Stimulated activated CD4-positive, alpha-beta T cell treated with anti-CD3 and anti-CD28 coated beads, Interleukin-4, amount 100 ng/mL, for 24 hours (primary cell): Measurements from ENCODE around the gene FAM78B.

ENCODE experiments used
- DNase-seq: peaks from one replicate; pipeline ENCODE4 v3.0.0-alpha.2; 2020

The FAM78B gene

GRCh38 chr1:166063701-166064100 is 103.1 kb downstream of the FAM78B start:
- no peak for DNase-seq

GRCh38 chr1:166062421-166063070 is 104.3 kb downstream of the FAM78B start:
- no peak for DNase-seq

GRCh38 chr1:166057650-166058049 is 109.2 kb downstream of the FAM78B start:
- DNase-seq: no peak

DNA sequence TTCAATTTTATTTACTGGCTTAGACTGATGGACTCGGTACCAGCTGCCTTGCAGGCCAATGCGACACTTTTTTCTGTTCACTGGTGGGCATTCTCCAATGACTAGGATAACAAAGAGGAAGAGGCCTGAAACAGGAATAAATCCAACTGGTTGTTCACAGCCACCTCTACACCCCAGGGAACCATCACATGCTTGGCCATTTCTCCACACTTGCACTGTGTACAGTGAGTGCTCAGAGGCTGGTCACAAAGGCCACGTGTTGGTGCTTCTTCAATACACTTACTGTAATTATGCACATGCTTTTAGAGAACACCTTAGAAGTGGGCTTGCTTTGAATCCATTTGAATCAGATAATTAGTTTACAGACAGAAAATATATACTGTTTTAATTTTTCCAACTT is 113.4 kb downstream of the FAM78B start:
- no peak for DNase-seq

- DNase-seq: no peak
Measured at GRCh38 chr1:166040202-166040997, 126.4 kb downstream of the FAM78B start.

GRCh38 chr1:166039436-166040201 is 127.2 kb downstream of the FAM78B start:
- DNase-seq: no peak

DNA sequence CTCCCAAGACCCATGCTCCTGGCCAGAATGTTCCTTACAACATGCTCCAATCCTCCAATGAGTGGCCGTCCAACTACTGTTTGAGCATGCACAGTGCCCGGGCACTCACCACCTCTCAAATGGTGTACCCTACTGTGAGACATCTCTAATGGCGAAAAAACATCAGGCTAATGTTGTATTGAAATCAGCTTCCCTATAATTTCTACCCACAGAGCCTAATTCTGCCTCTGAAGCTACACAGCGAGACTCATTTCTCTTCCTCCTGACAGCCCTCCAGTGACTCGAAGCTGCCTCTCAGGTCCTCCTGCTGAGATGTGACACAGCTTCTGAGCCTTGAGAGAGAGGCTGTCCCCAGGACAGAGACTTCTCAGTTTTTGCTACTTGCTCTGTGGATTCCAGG is 130.7 kb downstream of the FAM78B start:
- DNase-seq: no peak

DNA sequence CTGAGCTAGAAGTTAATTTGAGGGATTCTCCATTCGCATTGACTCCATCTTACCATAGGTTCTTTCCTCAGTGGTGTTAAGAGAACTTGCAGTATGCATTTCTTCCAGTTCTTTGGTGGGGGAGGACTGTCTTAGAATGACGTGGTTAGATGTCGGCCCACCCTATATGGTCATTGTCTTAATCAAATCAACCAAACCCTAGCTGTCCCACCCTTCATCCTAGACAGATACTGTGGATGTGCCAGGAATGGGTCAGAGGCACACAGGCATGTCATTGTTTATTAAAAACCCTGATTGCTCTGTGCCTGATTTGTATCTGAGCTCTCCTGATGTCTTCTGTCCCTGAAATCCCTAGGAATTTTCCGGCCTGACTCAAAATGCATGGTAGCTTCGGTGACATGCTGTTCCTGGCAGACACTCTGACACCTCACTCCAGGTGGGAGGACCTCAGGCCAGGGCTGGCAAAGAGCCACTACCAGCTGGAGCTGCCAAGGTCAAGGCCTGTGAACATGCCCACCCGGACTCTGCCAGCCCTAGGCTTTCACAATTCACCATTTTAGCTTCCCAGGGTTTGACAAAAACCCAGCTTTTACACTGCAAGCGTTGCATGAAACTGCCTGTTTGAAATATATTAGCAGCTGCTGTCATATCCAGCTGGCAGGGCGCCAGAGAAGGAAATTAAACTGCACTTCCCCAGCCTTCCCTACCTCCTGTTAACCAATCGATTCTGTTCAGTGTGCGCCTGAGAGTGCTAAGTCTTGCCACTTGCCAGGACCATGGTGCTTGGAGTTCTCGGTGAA is 134.0 kb downstream of the FAM78B start:
- no peak for DNase-seq

GRCh38 chr1:166031932-166032571 is 134.7 kb downstream of the FAM78B start:
- DNase-seq: no peak

DNA sequence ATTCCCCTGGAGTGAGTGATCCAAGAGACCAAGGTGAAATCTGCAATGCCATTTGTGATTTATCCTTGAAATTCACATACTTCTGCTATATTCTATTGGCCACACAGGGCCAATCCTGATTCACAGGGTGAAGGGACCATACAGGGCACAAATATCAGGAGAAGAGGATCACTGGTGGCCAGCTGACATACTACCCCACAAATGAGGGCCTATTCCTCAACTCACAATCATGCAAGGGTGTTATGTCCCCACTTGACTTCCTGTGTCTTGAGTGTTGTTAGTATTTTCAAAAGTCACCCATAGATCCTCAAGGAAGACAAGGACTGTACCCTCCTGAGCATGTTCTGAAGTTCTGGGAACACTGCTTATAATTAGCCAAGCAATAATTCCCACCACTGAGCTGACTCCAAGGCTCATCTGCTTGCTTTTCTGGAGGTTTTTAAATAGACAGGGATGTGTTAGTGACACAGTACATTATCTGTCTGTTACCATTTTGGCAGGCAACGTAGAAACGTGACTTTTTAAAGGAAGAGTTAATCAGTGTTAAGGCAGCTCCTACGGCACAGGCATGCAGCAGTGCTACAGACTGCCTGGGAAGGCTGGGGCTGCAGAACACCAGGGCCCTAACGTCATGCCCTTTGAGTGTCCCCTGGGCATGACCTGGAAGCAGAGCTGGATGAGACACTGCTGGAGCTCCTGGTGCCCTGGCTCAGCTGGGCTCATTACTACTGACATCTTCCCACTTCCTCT is 137.4 kb downstream of the FAM78B start:
- no peak for DNase-seq

- DNase-seq: no peak
Measured at GRCh38 chr1:166026555-166026954, 140.2 kb downstream of the FAM78B start.

DNA sequence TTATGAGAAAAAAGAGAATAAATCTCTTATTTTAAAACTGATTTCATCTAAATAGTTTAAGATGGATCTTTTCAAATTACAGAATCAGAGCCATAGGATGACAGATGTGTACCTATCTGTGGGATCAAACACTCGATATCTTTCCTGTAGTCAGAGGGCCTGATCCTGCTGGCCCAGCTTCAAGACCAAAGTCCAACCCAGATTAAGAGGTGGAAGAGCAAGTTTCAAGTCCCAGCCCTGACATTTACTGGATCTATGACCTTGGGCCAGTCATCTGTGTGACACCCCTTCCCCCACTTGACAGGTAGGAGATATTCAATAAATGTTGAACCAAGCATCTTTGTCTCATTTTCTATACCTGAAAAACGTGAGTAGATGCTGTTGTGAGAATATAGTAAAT is 140.7 kb downstream of the FAM78B start:
- no peak for DNase-seq

DNA sequence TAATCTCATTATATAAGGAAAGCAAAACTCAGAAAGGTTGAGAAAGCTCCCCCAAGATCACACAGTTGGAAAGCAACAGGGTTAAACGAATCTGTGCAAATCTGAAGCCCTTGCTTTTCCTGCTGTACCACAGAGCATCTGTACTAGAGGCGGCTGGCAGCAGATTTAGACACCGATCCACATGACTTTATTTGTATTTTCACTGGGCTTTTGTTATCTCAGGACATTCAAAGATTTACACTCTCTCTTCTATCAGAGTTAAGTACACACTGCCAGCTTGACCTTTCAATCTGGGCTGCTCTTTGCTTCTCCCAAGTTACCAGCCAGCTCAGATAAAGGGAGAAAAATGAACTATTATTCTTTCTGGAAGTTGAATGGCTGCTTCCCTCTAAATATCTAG is 146.6 kb downstream of the FAM78B start:
- DNase-seq: no peak
